H1 (cell line): ENCODE data around the gene DDX1. TPM values are rescaled to one million over a fixed set of nuclear protein-coding genes. Genes with fewer than 3 reads are reported as not detected.

Experiments
- CTCF ChIA-PET: fragments of 300-600 bp; sonication (Branson Sonifier 250); formaldehyde crosslinking; loops from one replicate; lab custom pipeline; 2021; ENCODE audit not compliant: partially characterized antibody; lab: Charles Lee
- POLR2A ChIA-PET: fragments of 300-600 bp; sonication (Branson Sonifier 250); formaldehyde crosslinking; loops from one replicate; lab custom pipeline; 2021; ENCODE audit warnings: inconsistent platforms; ENCODE audit not compliant: partially characterized antibody; lab: Charles Lee
- DNase-seq, 2 experiments: peaks; one replicate each; pipeline versions ENCODE4 v3.0.0 to v3.0.0-alpha.2; 2010 to 2022; ENCODE audit warnings: low spot score in 2 of 2, low read depth in 1 of 2, mixed read lengths in 1 of 2
- FAIRE-seq: peaks from 2 replicates; lab custom pipeline; 2011; peaks lifted over from hg19 to GRCh38; lab: Jason Lieb, UNC
- H2AFZ ChIP-seq: 2 replicates; pipeline ENCODE4 v1.8.1; 2012; ENCODE audit warnings: low read length, inconsistent platforms
- H2AK5ac ChIP-seq: 2 replicates; pipeline ENCODE4 v1.6.1; 2013; ENCODE audit warnings: low read depth, low read length
- H2BK120ac ChIP-seq: replicated peaks from 2 replicates; pipeline ENCODE3; 2013; ENCODE audit warnings: low read depth, low read length, inconsistent platforms
- H2BK12ac ChIP-seq: 2 replicates; pipeline ENCODE4 v1.6.1; 2013; ENCODE audit warnings: low read depth, low read length
- H2BK15ac ChIP-seq: 2 replicates; pipeline ENCODE4 v1.6.1; 2013; ENCODE audit warnings: low read length
- H2BK20ac ChIP-seq: 2 replicates; pipeline ENCODE4 v1.6.1; 2013; ENCODE audit warnings: low read length
- H2BK5ac ChIP-seq: 2 replicates; pipeline ENCODE4 v1.6.1; 2013; ENCODE audit warnings: low read depth, low read length
- H3K14ac ChIP-seq: 2 replicates; pipeline ENCODE4 v1.6.1; 2013; ENCODE audit warnings: inconsistent platforms; ENCODE audit not compliant: insufficient read length
- H3K18ac ChIP-seq: 2 replicates; pipeline ENCODE4 v1.6.1; 2013; ENCODE audit warnings: low read length; ENCODE audit errors: extremely low read depth
- H3K23ac ChIP-seq: 2 replicates; pipeline ENCODE4 v1.6.1; 2013; ENCODE audit warnings: inconsistent platforms; ENCODE audit not compliant: insufficient read length
- H3K23me2 ChIP-seq: 2 replicates; pipeline ENCODE4 v1.6.1; 2013; ENCODE audit warnings: low read depth, low read length
- H3K27ac ChIP-seq: 2 replicates; pipeline ENCODE4 v1.6.1; 2011; ENCODE audit warnings: low read depth, low read length, inconsistent platforms
- H3K27me3 ChIP-seq, 4 experiments: replicated peaks in 1 of 4; 1 replicate in 1 of 4; 2 replicates in 3 of 4; pipeline versions ENCODE4 v1.6.1 to v1.8.1; 2011 to 2013; ENCODE audit warnings: low read length in 3 of 4, mild to moderate bottlenecking in 3 of 4, inconsistent platforms in 2 of 4, mixed read lengths in 2 of 4, moderate library complexity in 1 of 4; ENCODE audit not compliant: control insufficient read depth in 3 of 4, insufficient read depth in 3 of 4; ENCODE audit errors: extremely low read depth in 1 of 4
- H3K36me3 ChIP-seq, 4 experiments: 2 replicates each; pipeline versions ENCODE4 v1.6.1 to v1.8.1; 2011 to 2013; ENCODE audit warnings: mild to moderate bottlenecking in 4 of 4, low read length in 3 of 4, moderate library complexity in 2 of 4, control low read depth in 1 of 4, inconsistent platforms in 1 of 4; ENCODE audit not compliant: insufficient read depth in 4 of 4, control insufficient read depth in 2 of 4
- H3K4ac ChIP-seq: replicated peaks from 2 replicates; pipeline ENCODE3; 2013; ENCODE audit warnings: low read length, low read depth, mixed read lengths, inconsistent platforms; ENCODE audit not compliant: insufficient read length
- H3K4me1 ChIP-seq, 4 experiments: replicated peaks in 1 of 4; 1 replicate in 1 of 4; 2 replicates in 3 of 4; pipeline versions ENCODE4 v1.6.1 to v1.8.1; 2011 to 2013; ENCODE audit warnings: low read length in 3 of 4, inconsistent platforms in 2 of 4, mixed read lengths in 1 of 4; ENCODE audit not compliant: insufficient read depth in 4 of 4, control insufficient read depth in 3 of 4
- H3K4me2 ChIP-seq, 2 experiments: 2 replicates each; pipeline versions ENCODE4 v1.6.1 to v1.8.1; 2011 to 2013; ENCODE audit warnings: low read depth in 2 of 2, low read length in 2 of 2, control low read depth in 1 of 2, inconsistent platforms in 1 of 2, mild to moderate bottlenecking in 1 of 2; ENCODE audit not compliant: insufficient read depth in 1 of 2
- H3K4me3 ChIP-seq, 4 experiments: fragments of 200-600, 300-600 bp in 1 of 4; sonication (generic), shearing (Covaris generic), sonication (Bioruptor Twin) in 1 of 4; 2 replicates each; pipeline versions ENCODE4 v1.5.1 to v1.8.1; 2011 to 2016; ENCODE audit warnings: low read length in 4 of 4, low read depth in 3 of 4, control low read depth in 2 of 4, inconsistent platforms in 2 of 4, mild to moderate bottlenecking in 2 of 4, mixed read lengths in 1 of 4, moderate library complexity in 1 of 4; ENCODE audit not compliant: insufficient read depth in 2 of 4; ENCODE audit errors: extremely low read depth in 1 of 4
- H3K56ac ChIP-seq: replicated peaks from 2 replicates; pipeline ENCODE3; 2013; ENCODE audit warnings: low read depth, mild to moderate bottlenecking, mixed read lengths, low read length, inconsistent platforms; ENCODE audit not compliant: insufficient read length
- H3K79me1 ChIP-seq: 2 replicates; pipeline ENCODE4 v1.6.1; 2013; ENCODE audit warnings: low read depth, low read length, control low read depth
- H3K79me2 ChIP-seq, 2 experiments: 2 replicates each; pipeline versions ENCODE4 v1.6.1 to v1.8.1; 2012 to 2013; ENCODE audit warnings: low read length in 2 of 2, mild to moderate bottlenecking in 2 of 2, inconsistent platforms in 1 of 2; ENCODE audit not compliant: insufficient read depth in 2 of 2, control insufficient read depth in 1 of 2
- H3K9ac ChIP-seq, 4 experiments: replicated peaks in 1 of 4; 1 replicate in 1 of 4; 2 replicates in 3 of 4; pipeline versions ENCODE4 v1.6.1 to v1.8.1; 2011 to 2013; ENCODE audit warnings: low read depth in 3 of 4, low read length in 3 of 4, control low read depth in 2 of 4, mild to moderate bottlenecking in 2 of 4, moderate library complexity in 2 of 4, inconsistent platforms in 1 of 4; ENCODE audit errors: extremely low read depth in 1 of 4
- H3K9me3 ChIP-seq, 2 experiments: 2 replicates each; pipeline versions ENCODE4 v1.6.1 to v1.8.1; 2012 to 2013; ENCODE audit warnings: mild to moderate bottlenecking in 2 of 2, moderate library complexity in 2 of 2, control low read depth in 1 of 2, inconsistent platforms in 1 of 2, low read depth in 1 of 2, low read length in 1 of 2, mixed read lengths in 1 of 2; ENCODE audit not compliant: insufficient read depth in 2 of 2
- H4K20me1 ChIP-seq, 2 experiments: replicated peaks in 1 of 2; 2 replicates each; pipeline versions ENCODE3 to v1.8.1; 2011 to 2013; ENCODE audit warnings: inconsistent platforms in 2 of 2, low read length in 2 of 2, mild to moderate bottlenecking in 1 of 2; ENCODE audit not compliant: insufficient read depth in 2 of 2, control insufficient read depth in 1 of 2
- H4K5ac ChIP-seq: 2 replicates; pipeline ENCODE4 v1.6.1; 2013; ENCODE audit warnings: low read length, low read depth, mixed read lengths, inconsistent platforms; ENCODE audit not compliant: insufficient read length
- H4K8ac ChIP-seq: 2 replicates; pipeline ENCODE4 v1.8.0; 2013; ENCODE audit warnings: mild to moderate bottlenecking, moderate library complexity, low read length, inconsistent platforms; ENCODE audit not compliant: insufficient read depth; ENCODE audit errors: extremely low read depth
- H4K91ac ChIP-seq: replicated peaks from 2 replicates; pipeline ENCODE3; 2013; ENCODE audit warnings: low read length, mixed read lengths, inconsistent platforms; ENCODE audit not compliant: insufficient read length
- BRCA1 ChIP-seq: IDR thresholded peaks from 2 replicates; pipeline ENCODE4 v1.6.1; 2012; ENCODE audit warnings: low read depth, low read length, improper control_type of control experiment
- POLR2AphosphoS5 ChIP-seq: IDR thresholded peaks from 2 replicates; pipeline ENCODE4 v1.6.1; 2011; ENCODE audit warnings: low read depth, low read length
- RNF2 ChIP-seq: fragments of 200-900, 300-1000 bp; sonication (generic); IDR thresholded peaks from 2 replicates; pipeline ENCODE4 v1.7.1; 2016; ENCODE audit warnings: borderline replicate concordance, low read depth, mild to moderate bottlenecking, antibody characterized with exemption, low read length; ENCODE audit not compliant: poor library complexity, severe bottlenecking; ENCODE audit errors: missing control alignments
- ZNF274 ChIP-seq: IDR thresholded peaks from 2 replicates; pipeline ENCODE4 v1.7.0; 2012; ENCODE audit warnings: low read length, borderline replicate concordance; ENCODE audit errors: extremely low read depth
- WGBS, 2 experiments: shearing (Covaris generic) in 1 of 2; methylation state at CpG; one replicate each; pipeline versions ENCODE4 v1.1.6 to v1.1.7; 2013 to 2015; ENCODE audit warnings: low lambda C conversion rate in 2 of 2, mixed read lengths in 2 of 2, inconsistent platforms in 1 of 2, low coverage in 1 of 2, missing lambda C conversion rate in 1 of 2; ENCODE audit not compliant: insufficient replicate concordance in 2 of 2, insufficient coverage in 1 of 2, insufficient read length in 1 of 2; ENCODE audit errors: extremely low coverage in 1 of 2, missing lambda C conversion rate in 1 of 2; 5-methylcytosine and 5-hydroxymethylcytosine counted together
- polyA plus RNA-seq, 7 experiments: library from polyadenylated mRNA; depleted of rRNA in 3 of 7; stranded (reverse) in 5 of 7; unstranded in 2 of 7; fragments of >200 nt in 5 of 7; fragments of 200-250 nt in 2 of 7; gene quantifications; 1 replicate in 5 of 7; 2 replicates in 1 of 7; 4 replicates in 1 of 7; pipeline versions ENCODE4 v1.2.1 to v1.2.3, GENCODE V29; 2011 to 2013; ENCODE audit warnings: missing spikeins in 2 of 7, mixed read lengths in 2 of 7
- total RNA-seq: library from RNA; stranded (reverse); fragmentation: NEBNext Ultra II Directional; extraction: Animal tissue kit (Norgen Biotek cat#: 25700); gene quantifications from 2 replicates; pipeline ENCODE4 v1.2.1, GENCODE V29; 2021

Gene DDX1
- total and polyA plus RNA-seq, 2 of the 8 experiments (the other 6 are each of a cell fraction or from before 2014, with no cell fraction given): 51.1 to 161 TPM

- ChIA-PET CTCF (interaction anchor here (4.4 kb wide), 1 partner anchor 10 kb away, joined by 18 read pairs; no protein-coding TSS in a partner anchor), POLR2A (no interaction called here)
- no peak overlapping the region for H2BK20ac ChIP-seq
- no peaks in the 10 kb centered on the region for H3K4me1 ChIP-seq
- H4K91ac ChIP-seq: no peak overlapping the region
- H3K36me3 ChIP-seq: peaks cover 0 to 2% (median 0%) of the 10 kb centered on the region in 4 experiments; a peak in 1 of 8 replicates
- no peak overlapping the region for H2AFZ ChIP-seq
- H3K9me3 ChIP-seq: no peaks in the 10 kb centered on the region
- WGBS, 2 experiments: 88% methylated on average over 4 of the region's 4 CpGs; no CpG with 5 or more reads in 1 of the 2 experiments
- H2AK5ac ChIP-seq: no peak overlapping the region
- no peak overlapping the region for H4K5ac ChIP-seq
- no peak overlapping the region for H3K27ac ChIP-seq
- no peak overlapping the region for H2BK12ac ChIP-seq
- no peak overlapping the region for H3K18ac ChIP-seq
- FAIRE-seq (no peak), DNase-seq (no peak)
- H3K4ac ChIP-seq: no peak overlapping the region
- H3K27me3 ChIP-seq: no peaks in the 10 kb centered on the region
- no peak overlapping the region for H3K14ac ChIP-seq
- H3K23me2 ChIP-seq: peaks cover 6% of the 10 kb centered on the region
- no peak overlapping the region for H3K56ac ChIP-seq
- H2BK15ac ChIP-seq: no peak overlapping the region
- H3K79me1 ChIP-seq: no peaks in the 10 kb centered on the region
- TF ChIP-seq ZNF274: no peak
- no peak for TF ChIP-seq BRCA1
- TF ChIP-seq RNF2: no peak
- TF ChIP-seq POLR2AphosphoS5: no peak
- H2BK120ac ChIP-seq: no peak overlapping the region
- no peak overlapping the region for H4K8ac ChIP-seq
- no peak overlapping the region for H3K23ac ChIP-seq
- H2BK5ac ChIP-seq: no peak overlapping the region
- H3K4me3 ChIP-seq: no peak overlapping the region
- H4K20me1 ChIP-seq: peaks cover 0 to 1% of the 10 kb centered on the region in 2 experiments
- H3K4me2 ChIP-seq: no peak overlapping the region
- H3K79me2 ChIP-seq: peaks cover 0 to 19% of the 10 kb centered on the region in 2 experiments; a peak in 2 of 4 replicates
- H3K9ac ChIP-seq: no peak overlapping the region
Observed at GRCh38 chr2:15556311-15556930, 35.2 kb upstream of the DDX1 start.
